Body of pancreas (tissue), 4 donors: ENCODE data around the gene NPAS2. TPM values are rescaled to one million over a fixed set of nuclear protein-coding genes. Genes with fewer than 3 reads are reported as not detected.
A peak's percentile ranks its signal among the peaks of the same experiment; 100 is the strongest.

ENCODE experiments used
- ATAC-seq: fragments of 150-250 bp; one replicate; pipeline ENCODE4 v1.9.1; 2016
- DNase-seq, 4 donors: peaks; one replicate each; pipeline ENCODE4 v3.0.0-alpha.2; 2019
- H3K27ac ChIP-seq, 4 donors: fragments of 200-600 bp; sonication (generic); 1 replicate in 3 of 4; 2 replicates in 1 of 4; pipeline versions ENCODE4 v1.5.1 to v1.6.1; 2016 to 2019; ENCODE audit warnings: mild to moderate bottlenecking in 1 of 4, mixed read lengths in 1 of 4, moderate library complexity in 1 of 4
- H3K27me3 ChIP-seq, 2 donors: fragments of 200-600 bp; sonication (generic); one replicate each; pipeline ENCODE4 v1.6.0; 2016; ENCODE audit warnings: mild to moderate bottlenecking in 1 of 2
- H3K36me3 ChIP-seq, 2 donors: fragments of 200-600 bp; sonication (generic); replicated peaks in 1 of 2; 2 replicates each; pipeline ENCODE4 v1.5.1; 2016; ENCODE audit warnings: low read depth in 2 of 2; ENCODE audit not compliant: insufficient read depth in 1 of 2
- H3K4me1 ChIP-seq: fragments of 200-600 bp; sonication (generic); one replicate; pipeline ENCODE4 v1.6.0; 2016
- H3K4me3 ChIP-seq, 2 donors: fragments of 200-600 bp; sonication (generic); 1 replicate in 1 of 2; 2 replicates in 1 of 2; pipeline ENCODE4 v1.5.1; 2016 to 2019
- H3K9me3 ChIP-seq, 3 donors: fragments of 200-600 bp; sonication (generic); 1 replicate in 2 of 3; 2 replicates in 1 of 3; pipeline ENCODE4 v1.5.1; 2016
- CTCF ChIP-seq, 7 experiments: fragments of 450-650 bp in 4 of 7; fragments of 200-600 bp in 3 of 7; sonication (generic) in 3 of 7; IDR thresholded peaks; one replicate each; pipeline ENCODE4 v1.5.1; 2016 to 2019; ENCODE audit warnings: antibody characterized with exemption in 7 of 7
- POLR2A ChIP-seq, 3 donors: fragments of 450-650 bp; IDR thresholded peaks; one replicate each; pipeline ENCODE4 v1.6.1; 2016; ENCODE audit warnings: antibody characterized with exemption in 3 of 3, mild to moderate bottlenecking in 2 of 3
- WGBS, 2 donors: methylation state at CpG; one replicate each; pipeline ENCODE4 v1.1.5; 2017; 5-methylcytosine and 5-hydroxymethylcytosine counted together
- intact Hi-C: fragments of 100-400 bp; cut with DNase I; formaldehyde crosslinking; loops from one replicate; pipeline ENCODE4 v1.15.1; 2023
- total RNA-seq, 2 donors: library from RNA; depleted of rRNA; stranded (reverse); fragments of >200 nt; gene quantifications; one replicate each; pipeline ENCODE4 v1.1.0, GENCODE V29; 2016

Gene NPAS2
- total RNA-seq, 2 donors from 2014 or later: 32.7 to 51.7 TPM

- Histone ChIP-seq H3K27me3 (no peaks in the 10 kb centered on the region), H3K36me3 (no peaks in the 10 kb centered on the region), H3K4me3 (peak overlapping the region; percentile 62 to 88), H3K4me1 (peaks cover 50% of the 10 kb centered on the region), H3K27ac (peak overlapping the region; percentile 68 to 90 (median 83)), H3K9me3 (no peaks in the 10 kb centered on the region)
- 1 to 3% methylated on average over 30 to 59 of the region's 60 CpGs for WGBS, 2 donors
- DNase-seq: peak in 3 of 4 donors; percentile 27 to 33 (median 28)
- peak; percentile 3 for ATAC-seq
- TF ChIP-seq POLR2A (IDR thresholded peaks at IDR 0.05) (peak in 2 of 3 donors; percentile 42 to 62), CTCF (IDR thresholded peaks at IDR 0.05) (no peak)
- intact Hi-C loops: loop anchor here (10.0 kb wide), 1 partner anchor 74 kb away; no protein-coding TSS in a partner anchor
Measured at GRCh38 chr2:100820523-100821254, 750 bp downstream of the NPAS2 start.

GRCh38 chr2:100821255-100821910, 1.4 kb downstream of the NPAS2 start:
- Histone ChIP-seq H3K9me3 (no peaks in the 10 kb centered on the region), H3K36me3 (no peaks in the 10 kb centered on the region), H3K4me3 (peak overlapping the region in 1 of 2 donors; percentile 62), H3K4me1 (peaks cover 55% of the 10 kb centered on the region), H3K27ac (peak overlapping the region; percentile 68 to 90 (median 83)), H3K27me3 (no peaks in the 10 kb centered on the region)
- TF ChIP-seq CTCF (IDR thresholded peaks at IDR 0.05) (no peak), POLR2A (IDR thresholded peaks at IDR 0.05) (peak in 1 of 3 donors; percentile 9)
- DNase-seq (no peak), ATAC-seq (no peak)
- 11 to 13% methylated on average over 14 of the region's 14 CpGs for WGBS, 2 donors
- intact Hi-C loops: loop anchor here (10.0 kb wide), 1 partner anchor 73 kb away; no protein-coding TSS in a partner anchor

- ATAC-seq (no peak), DNase-seq (no peak)
- Histone ChIP-seq H3K27ac (peak overlapping the region; percentile 68 to 90 (median 83)), H3K36me3 (no peaks in the 10 kb centered on the region), H3K9me3 (no peaks in the 10 kb centered on the region), H3K4me1 (peaks cover 60% of the 10 kb centered on the region), H3K27me3 (no peaks in the 10 kb centered on the region), H3K4me3 (no peak overlapping the region)
- TF ChIP-seq CTCF (IDR thresholded peaks at IDR 0.05): no peak
- no peak for TF ChIP-seq POLR2A (IDR thresholded peaks at IDR 0.05)
- intact Hi-C loops: loop anchor here (10.0 kb wide), 1 partner anchor 73 kb away; no protein-coding TSS in a partner anchor
- 28 to 32% methylated on average over 9 of the region's 9 CpGs for WGBS, 2 donors
Measured at GRCh38 chr2:100821911-100822265, 1.9 kb downstream of the NPAS2 start.

GRCh38 chr2:100822587-100823248, 2.8 kb downstream of the NPAS2 start:
- no peaks in the 10 kb centered on the region for H3K36me3 ChIP-seq
- ATAC-seq (no peak), DNase-seq (peak in 3 of 4 donors; percentile 53 to 62 (median 61))
- H3K27ac ChIP-seq: peak overlapping the region; percentile 68 to 90 (median 83)
- H3K4me3 ChIP-seq: no peak overlapping the region
- no peak for TF ChIP-seq CTCF (IDR thresholded peaks at IDR 0.05)
- no peak for TF ChIP-seq POLR2A (IDR thresholded peaks at IDR 0.05)
- intact Hi-C loops: loop anchor here (10.0 kb wide), 1 partner anchor 72 kb away; no protein-coding TSS in a partner anchor
- no peaks in the 10 kb centered on the region for H3K9me3 ChIP-seq
- H3K4me1 ChIP-seq: peaks cover 68% of the 10 kb centered on the region
- H3K27me3 ChIP-seq: no peaks in the 10 kb centered on the region
- WGBS, 2 donors: 25 to 30% methylated on average over 9 of the region's 9 CpGs
